GM21717 (cell line): ENCODE data around the gene SPINK7.
A peak's percentile ranks its signal among the peaks of the same experiment; 100 is the strongest.
"Not testable (repeated sequence)": the region's sequence is repeated elsewhere in the genome, so short reads cannot be mapped to it uniquely, and the experiment has no call there.

Source experiments
- ATAC-seq: cut with Tn5 transposase; IDR thresholded peaks from one replicate; pipeline ENCODE4 v1.9.1; 2021; ENCODE audit warnings: mild to moderate bottlenecking, moderate library complexity; ENCODE audit not compliant: unreplicated experiment

SPINK7 gene

DNA sequence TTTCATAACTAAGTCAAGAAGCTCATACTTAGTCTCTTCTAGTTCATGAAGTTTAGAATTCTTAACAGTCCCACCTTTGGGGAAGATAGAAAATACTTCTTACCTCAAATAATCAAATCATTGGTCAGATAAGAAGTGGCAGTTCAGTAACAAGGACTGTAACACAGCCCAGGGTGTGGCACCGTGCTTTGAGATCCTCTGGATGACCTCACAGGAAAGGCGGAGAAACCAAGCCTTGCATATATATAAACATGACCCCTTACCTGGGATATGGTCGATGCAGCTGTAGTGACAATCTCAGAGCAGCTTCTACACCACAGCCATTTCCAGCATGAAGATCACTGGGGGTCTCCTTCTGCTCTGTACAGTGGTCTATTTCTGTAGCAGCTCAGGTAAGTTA lies at the start of gene SPINK7:
Gene SPINK7, plus strand, starts transcription at position 271 of the 400 bp plus-strand sequence. Its CDS starts 61 bp downstream, at position 332.
- ATAC-seq: no peak

DNA sequence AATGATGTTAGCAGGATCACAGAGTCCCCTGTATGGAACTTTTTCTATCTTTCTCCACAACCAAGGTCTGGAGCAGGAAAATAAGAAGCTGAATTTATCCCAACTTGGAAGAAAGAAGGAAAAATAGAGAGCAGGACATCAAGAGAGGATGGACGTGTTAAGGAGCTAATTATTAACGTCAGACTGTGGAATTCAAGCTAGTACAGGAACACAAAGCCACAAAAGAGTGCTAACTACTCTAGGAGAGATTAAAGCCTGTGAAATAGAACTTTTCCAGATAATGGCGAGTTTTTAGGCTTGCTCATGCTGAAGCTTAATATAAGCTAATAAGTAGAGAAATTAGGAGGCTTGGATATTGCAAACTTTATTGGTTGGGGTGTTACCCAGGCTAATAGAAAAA lies 44.3 kb upstream of the SPINK7 start:
- no peak for ATAC-seq

DNA sequence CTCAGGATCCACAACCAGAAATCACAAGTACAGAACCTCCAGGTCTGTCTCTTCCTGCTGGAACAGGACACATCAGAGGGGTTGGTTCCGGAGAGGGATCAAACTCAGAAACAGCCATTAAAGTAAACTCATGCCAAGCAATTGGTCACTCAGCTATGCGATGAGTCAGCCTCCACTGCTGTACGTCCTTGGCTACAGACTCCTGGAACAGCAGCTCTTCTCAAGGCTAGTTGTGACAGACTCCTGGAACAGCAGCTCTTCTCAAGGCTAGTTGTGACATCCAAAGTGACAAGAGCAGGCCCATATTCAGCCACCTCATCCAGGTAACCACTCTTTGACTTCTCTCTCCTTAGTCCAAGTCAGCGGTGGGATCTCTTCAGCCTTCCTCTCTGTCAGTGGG lies 43.7 kb upstream of the SPINK7 start, which contains the start of gene SPINK13:
Gene SPINK13, plus strand, starts transcription at position 229 of the 400 bp plus-strand sequence. CDS start 1,279 bp downstream, outside the sequence.
- ATAC-seq: no peak

- ATAC-seq: not testable (repeated sequence)
These were observed 37.1 kb upstream of the SPINK7 start for GRCh38 chr5:148275129-148275528.

GRCh38 chr5:148280893-148281292 lies 31.3 kb upstream of the SPINK7 start:
- not testable (repeated sequence) for ATAC-seq

GRCh38 chr5:148281336-148281735 lies 30.9 kb upstream of the SPINK7 start:
- not testable (repeated sequence) for ATAC-seq

DNA sequence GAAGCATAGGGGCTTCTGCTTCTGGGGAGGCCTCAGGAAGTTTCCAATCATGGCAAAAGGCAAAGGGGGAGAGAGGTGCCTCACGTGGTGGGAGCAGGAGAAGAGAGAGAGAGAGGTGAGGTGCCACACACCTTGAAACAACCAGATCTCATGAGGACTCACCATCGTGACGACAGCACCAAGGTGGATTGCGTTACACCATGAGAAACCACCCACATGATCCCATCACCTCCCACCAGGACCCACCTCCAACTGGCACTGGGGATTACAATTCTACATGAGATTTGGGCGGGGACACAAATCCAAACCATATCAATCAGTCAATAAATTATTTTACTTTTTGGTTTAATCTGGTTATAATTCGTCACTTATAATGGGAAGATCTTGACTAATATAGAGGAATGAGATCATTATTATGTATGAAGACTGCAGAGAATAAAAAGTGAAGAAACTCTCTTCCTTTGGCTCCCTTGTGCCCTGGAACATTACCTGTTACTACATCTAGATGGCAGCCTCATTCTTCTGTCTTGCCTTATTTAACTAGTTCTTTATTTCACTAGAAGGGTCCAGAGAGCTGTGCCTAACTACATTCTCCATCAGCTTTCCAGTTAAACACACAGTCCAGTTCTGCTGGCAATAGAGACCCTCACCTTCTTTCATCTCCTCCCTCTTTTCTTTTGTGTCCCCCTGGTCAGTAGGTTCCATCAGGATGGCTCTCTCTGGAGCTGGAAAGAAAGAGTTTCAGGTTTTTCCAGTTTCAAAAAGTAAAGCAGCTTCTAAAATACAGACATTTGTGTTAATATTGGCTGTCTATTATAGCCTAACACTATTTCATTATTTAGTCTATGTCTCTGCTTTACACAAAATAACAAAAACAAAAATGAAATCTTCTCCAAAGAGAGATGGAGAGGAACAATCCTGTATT lies 21.7 kb upstream of the SPINK7 start:
- ATAC-seq: no peak

- ATAC-seq: no peak
These were observed 14.5 kb upstream of the SPINK7 start for GRCh38 chr5:148297731-148298130.

- ATAC-seq: no peak
These were observed 5.8 kb upstream of the SPINK7 start for GRCh38 chr5:148306446-148306845.

- no peak for ATAC-seq
These were observed 3.2 kb upstream of the SPINK7 start for GRCh38 chr5:148309019-148309418.

DNA sequence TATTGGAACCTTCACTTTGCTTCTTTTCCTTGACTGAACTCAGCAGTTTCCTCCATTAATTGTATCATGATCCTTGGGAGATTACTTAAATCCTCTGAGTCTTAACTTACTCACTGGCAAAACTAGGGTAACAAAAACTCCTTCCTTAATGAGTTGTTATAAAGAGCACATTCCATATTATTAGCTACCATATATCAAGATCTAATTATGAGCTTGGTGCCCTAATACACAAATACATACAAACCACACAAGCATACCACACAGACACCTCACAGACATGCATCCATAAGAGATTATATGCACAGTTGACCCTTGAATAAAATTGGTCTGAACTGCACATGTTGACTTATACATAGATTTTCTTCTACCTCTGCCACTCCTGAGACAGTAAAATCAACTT lies 2.5 kb upstream of the SPINK7 start:
- no peak for ATAC-seq

GRCh38 chr5:148311484-148311883 lies 739 bp upstream of the SPINK7 start:
- no peak for ATAC-seq

- ATAC-seq: no peak
These were observed 2.0 kb downstream of the SPINK7 start for GRCh38 chr5:148314187-148314586.

GRCh38 chr5:148314731-148315130 lies 2.5 kb downstream of the SPINK7 start:
- ATAC-seq: no peak

GRCh38 chr5:148320011-148320963 lies 8.1 kb downstream of the SPINK7 start:
- ATAC-seq: not testable (repeated sequence)

- no peak for ATAC-seq
These were observed 21.1 kb downstream of the SPINK7 start for GRCh38 chr5:148333262-148333849.

- no peak for ATAC-seq
These were observed 23.0 kb downstream of the SPINK7 start, which contains the start of gene SPINK9 for GRCh38 chr5:148335259-148335658. SPINK9 (plus strand) TSS chr5:148335559; CDS start chr5:148335614, 55 bp downstream.

DNA sequence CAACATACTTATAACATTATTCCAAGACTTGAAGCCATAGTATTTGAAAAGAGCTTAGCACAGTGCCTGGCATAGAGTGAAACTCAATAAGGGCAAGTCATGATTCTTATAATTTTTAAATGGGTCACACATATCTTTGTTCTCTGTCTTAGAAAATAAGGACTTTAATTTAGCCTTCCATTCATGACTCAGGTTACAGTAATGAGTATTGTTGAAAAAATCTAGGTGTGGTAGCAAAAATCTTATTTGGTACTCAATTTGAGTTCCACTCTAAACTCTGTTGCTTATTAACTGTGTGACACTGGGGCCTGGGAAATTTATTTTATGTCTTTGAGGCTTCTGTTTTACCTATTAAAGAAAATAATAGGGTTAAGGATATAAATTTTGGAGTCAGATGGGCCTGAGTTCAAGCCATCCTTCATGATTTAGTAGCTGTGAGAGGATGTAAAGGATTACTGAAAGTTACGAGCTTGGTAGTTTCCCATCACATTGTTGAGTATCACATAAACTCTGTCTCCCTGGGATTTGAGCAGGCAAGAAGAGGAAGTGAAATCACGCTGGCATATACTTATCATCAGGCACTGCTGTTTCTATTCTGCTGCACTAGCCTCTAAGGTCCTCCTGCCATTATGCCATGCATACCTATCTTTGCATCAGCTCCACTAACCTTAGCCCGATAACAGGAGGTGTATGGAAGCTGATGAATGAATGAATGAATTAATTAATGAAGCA lies 24.6 kb downstream of the SPINK7 start:
- ATAC-seq: peak; percentile 84

- no peak for ATAC-seq
These were observed 30.3 kb downstream of the SPINK7 start for GRCh38 chr5:148342371-148343045.

GRCh38 chr5:148343046-148343407 lies 30.8 kb downstream of the SPINK7 start:
- no peak for ATAC-seq
